Endothelial cell of umbilical vein (primary cell): Measurements from ENCODE around the gene KIF26B. TPM values are rescaled to one million over a fixed set of nuclear protein-coding genes. Genes with fewer than 3 reads are reported as not detected.

Source experiments
- BruUV-seq: library from RNA; stranded (reverse); fragments of 400-500 nt; replicated peaks from 2 replicates; lab custom pipeline; 2021; lab: Mats Ljungman, UMichigan
- CTCF ChIA-PET: fragments of 300-600, 350-600 bp; sonication (Branson Sonifier 250); formaldehyde crosslinking; loops from one replicate; lab custom pipeline; 2021; ENCODE audit warnings: antibody characterized with exemption, inconsistent platforms; lab: Charles Lee
- POLR2A ChIA-PET: fragments of 300-600, 350-600 bp; sonication (Branson Sonifier 250); formaldehyde crosslinking; loops from one replicate; lab custom pipeline; 2021; ENCODE audit warnings: antibody characterized with exemption, inconsistent platforms; lab: Charles Lee
- DNase-seq: peaks from one replicate; pipeline ENCODE4 v3.0.0-alpha.2; 2011; ENCODE audit warnings: low read depth, low spot score
- FAIRE-seq: peaks from 2 replicates; lab custom pipeline; 2011; peaks lifted over from hg19 to GRCh38; lab: Jason Lieb, UNC
- H2AFZ ChIP-seq: 2 replicates; pipeline ENCODE4 v1.6.0; 2012; ENCODE audit warnings: low read depth, low read length, control low read depth, inconsistent platforms
- H3K27ac ChIP-seq: 2 replicates; pipeline ENCODE4 v1.5.1; 2011; ENCODE audit warnings: low read depth, mild to moderate bottlenecking, control low read depth, low read length, moderate library complexity; ENCODE audit not compliant: insufficient read depth
- H3K27me3 ChIP-seq, 2 experiments: 2 replicates each; pipeline versions ENCODE4 v1.6.0 to v1.6.1; 2011; ENCODE audit warnings: low read length in 2 of 2, mixed read lengths in 1 of 2; ENCODE audit not compliant: control insufficient read depth in 2 of 2, insufficient read depth in 2 of 2
- H3K36me3 ChIP-seq, 2 experiments: 2 replicates in 1 of 2; 3 replicates in 1 of 2; pipeline ENCODE4 v1.5.1; 2011; ENCODE audit warnings: low read length in 2 of 2, mild to moderate bottlenecking in 1 of 2, moderate library complexity in 1 of 2; ENCODE audit not compliant: control insufficient read depth in 2 of 2, insufficient read depth in 2 of 2; ENCODE audit errors: extremely low read depth in 1 of 2
- H3K4me1 ChIP-seq: 3 replicates; pipeline ENCODE4 v1.5.1; 2011; ENCODE audit warnings: mild to moderate bottlenecking, low read length; ENCODE audit not compliant: control insufficient read depth, insufficient read depth; ENCODE audit errors: extremely low read depth
- H3K4me2 ChIP-seq: 2 replicates; pipeline ENCODE4 v1.6.1; 2011; ENCODE audit warnings: low read length, control low read depth, mixed read lengths; ENCODE audit not compliant: insufficient read depth
- H3K4me3 ChIP-seq, 3 experiments: fragments of 200-600 bp in 1 of 3; sonication (generic), shearing (Covaris generic) in 1 of 3; replicated peaks in 1 of 3; 2 replicates each; pipeline ENCODE4 v1.5.1; 2011 to 2016; ENCODE audit warnings: control low read depth in 3 of 3, low read length in 3 of 3, mild to moderate bottlenecking in 2 of 3, inconsistent platforms in 1 of 3, low read depth in 1 of 3, moderate library complexity in 1 of 3; ENCODE audit not compliant: insufficient read depth in 1 of 3
- H3K79me2 ChIP-seq: 2 replicates; pipeline ENCODE4 v1.6.0; 2012; ENCODE audit warnings: low read length, inconsistent platforms; ENCODE audit not compliant: control insufficient read depth, insufficient read depth
- H3K9ac ChIP-seq: replicated peaks from 2 replicates; pipeline ENCODE3; 2011; ENCODE audit warnings: low read length, control low read depth; ENCODE audit not compliant: insufficient read depth; ENCODE audit errors: extremely low read depth
- H3K9me1 ChIP-seq: replicated peaks from 3 replicates; pipeline ENCODE4 v1.6.0; 2011; ENCODE audit warnings: mild to moderate bottlenecking, low read length; ENCODE audit not compliant: control insufficient read depth, insufficient read depth; ENCODE audit errors: extremely low read depth
- H3K9me3 ChIP-seq: replicated peaks from 2 replicates; pipeline ENCODE4 v1.5.1; 2012; ENCODE audit warnings: low read length, inconsistent platforms; ENCODE audit not compliant: control insufficient read depth, insufficient read depth
- H4K20me1 ChIP-seq: replicated peaks from 2 replicates; pipeline ENCODE3; 2011; ENCODE audit warnings: mild to moderate bottlenecking, low read length; ENCODE audit not compliant: control insufficient read depth, insufficient read depth; ENCODE audit errors: extremely low read depth
- EZH2 ChIP-seq: IDR thresholded peaks from 2 replicates; pipeline ENCODE4 v1.6.1; 2012; ENCODE audit warnings: borderline replicate concordance, low read depth, mild to moderate bottlenecking, moderate library complexity, low read length, inconsistent platforms; ENCODE audit not compliant: severe bottlenecking
- FOS ChIP-seq: IDR thresholded peaks from 2 replicates; pipeline ENCODE4 v1.6.1; 2011; ENCODE audit warnings: mild to moderate bottlenecking, low read length, moderate library complexity, borderline replicate concordance; ENCODE audit not compliant: insufficient read depth
- GATA2 ChIP-seq: IDR thresholded peaks from 2 replicates; pipeline ENCODE4 v1.7.0; 2011; ENCODE audit warnings: low read depth, mild to moderate bottlenecking, moderate library complexity, mixed read lengths, low read length; ENCODE audit not compliant: insufficient read length, insufficient read depth
- JUN ChIP-seq: IDR thresholded peaks from 2 replicates; pipeline ENCODE4 v1.6.1; 2011; ENCODE audit warnings: borderline replicate concordance, low read depth; ENCODE audit not compliant: insufficient read length, insufficient read depth
- MAX ChIP-seq: IDR thresholded peaks from 2 replicates; pipeline ENCODE4 v1.6.1; 2011; ENCODE audit not compliant: insufficient read depth, insufficient read length
- MYC ChIP-seq: IDR thresholded peaks from one replicate; pipeline ENCODE4 v1.6.1; 2011; ENCODE audit warnings: mild to moderate bottlenecking, low read depth, low read length
- POLR2A ChIP-seq: IDR thresholded peaks from 2 replicates; pipeline ENCODE4 v1.6.1; 2012; ENCODE audit warnings: low read depth, mild to moderate bottlenecking, control low read depth, low read length
- POLR2AphosphoS5 ChIP-seq: IDR thresholded peaks from 2 replicates; pipeline ENCODE4 v1.6.1; 2012; ENCODE audit warnings: low read depth, mild to moderate bottlenecking, control low read depth, low read length, moderate library complexity; ENCODE audit not compliant: insufficient read depth
- dilution Hi-C: fragments of 300-500 bp; cut with MboI; formaldehyde crosslinking; loops from one replicate; pipeline ENCODE4 v1.15.0; 2019; ENCODE audit warnings: low sequenced_read_pairs; ENCODE audit not compliant: extremely low pct_ligation_motif_present
- intact Hi-C: fragments of 100-400 bp; cut with micrococcal nuclease; formaldehyde crosslinking; loops from one replicate; pipeline ENCODE4 v1.10.0; 2022
- polyA plus RNA-seq, 4 experiments: library from polyadenylated mRNA; depleted of rRNA in 3 of 4; stranded (reverse) in 3 of 4; unstranded in 1 of 4; fragments of >200 nt; gene quantifications; 2 replicates each; pipeline versions ENCODE4 v1.2.1 to v1.2.3, GENCODE V29; 2011 to 2012; ENCODE audit warnings: missing spikeins in 1 of 4
- total RNA-seq: library from RNA; stranded (reverse); gene quantifications from 2 replicates; pipeline ENCODE4 v1.2.3, GENCODE V29; 2021
- TF ChIP-seq, protein P1 (sequence below), 2 donors: IDR thresholded peaks; 1 replicate in 1 of 2; 2 replicates in 1 of 2; pipeline ENCODE4 v1.5.1; 2011; ENCODE audit warnings: low read length in 2 of 2, mild to moderate bottlenecking in 2 of 2, moderate library complexity in 2 of 2, control low read depth in 1 of 2, inconsistent platforms in 1 of 2, low read depth in 1 of 2; ENCODE audit not compliant: insufficient read depth in 1 of 2; ENCODE audit errors: extremely low read depth in 1 of 2

Gene KIF26B
- total and polyA plus RNA-seq, 2 donors (not counting 3 experiments of a cell fraction or from before 2014, with no cell fraction given) = 0.04 to 0.49 TPM

GRCh38 chr1:245416781-245417180 lies 262.0 kb downstream of the KIF26B start:
- Histone ChIP-seq H3K27me3 (no peaks in the 10 kb centered on the region), H3K9me1 (no peaks in the 10 kb centered on the region), H3K36me3 (no peaks in the 10 kb centered on the region), H3K4me3 (no peak overlapping the region), H3K9me3 (no peaks in the 10 kb centered on the region), H3K79me2 (no peaks in the 10 kb centered on the region), H2AFZ (no peak overlapping the region), H4K20me1 (no peaks in the 10 kb centered on the region), H3K4me2 (no peak overlapping the region), H3K4me1 (no peaks in the 10 kb centered on the region), H3K27ac (no peak overlapping the region), H3K9ac (no peak overlapping the region)
- dilution Hi-C loops (no loop called here), intact Hi-C loops (no loop called here)
- TF ChIP-seq POLR2A (no peak), FOS (no peak), MYC (no peak), JUN (no peak), MAX (no peak), GATA2 (no peak), EZH2 (no peak), POLR2AphosphoS5 (no peak)
- TF ChIP-seq, protein P1, sequence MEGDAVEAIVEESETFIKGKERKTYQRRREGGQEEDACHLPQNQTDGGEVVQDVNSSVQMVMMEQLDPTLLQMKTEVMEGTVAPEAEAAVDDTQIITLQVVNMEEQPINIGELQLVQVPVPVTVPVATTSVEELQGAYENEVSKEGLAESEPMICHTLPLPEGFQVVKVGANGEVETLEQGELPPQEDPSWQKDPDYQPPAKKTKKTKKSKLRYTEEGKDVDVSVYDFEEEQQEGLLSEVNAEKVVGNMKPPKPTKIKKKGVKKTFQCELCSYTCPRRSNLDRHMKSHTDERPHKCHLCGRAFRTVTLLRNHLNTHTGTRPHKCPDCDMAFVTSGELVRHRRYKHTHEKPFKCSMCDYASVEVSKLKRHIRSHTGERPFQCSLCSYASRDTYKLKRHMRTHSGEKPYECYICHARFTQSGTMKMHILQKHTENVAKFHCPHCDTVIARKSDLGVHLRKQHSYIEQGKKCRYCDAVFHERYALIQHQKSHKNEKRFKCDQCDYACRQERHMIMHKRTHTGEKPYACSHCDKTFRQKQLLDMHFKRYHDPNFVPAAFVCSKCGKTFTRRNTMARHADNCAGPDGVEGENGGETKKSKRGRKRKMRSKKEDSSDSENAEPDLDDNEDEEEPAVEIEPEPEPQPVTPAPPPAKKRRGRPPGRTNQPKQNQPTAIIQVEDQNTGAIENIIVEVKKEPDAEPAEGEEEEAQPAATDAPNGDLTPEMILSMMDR (IDR thresholded peaks at IDR 0.05; ENCODE audit: extremely low read depth in 1 of 2, insufficient read depth in 1 of 2, low read depth in 1 of 2, low read length in 2 of 2) = no peak
- CTCF ChIA-PET = no interaction called here
- DNase-seq (no peak), FAIRE-seq (no peak)
- POLR2A ChIA-PET = no interaction called here
- BruUV-seq = no TSS peak
